GM23338 (cell line): ENCODE data around the gene PIEZO2. TPM values are rescaled to one million over a fixed set of nuclear protein-coding genes. Genes with fewer than 3 reads are reported as not detected.

ENCODE experiments used
- ATAC-seq: fragments of 200-7000 bp; cut with Tn5 transposase; 3 replicates; pipeline ENCODE4 v1.9.1; 2020
- DNase-seq: peaks from one replicate; pipeline ENCODE4 v3.0.0-alpha.2; 2015; ENCODE audit warnings: low spot score
- H2AFZ ChIP-seq: fragments of 200-600 bp; sonication (generic); 2 replicates; pipeline ENCODE4 v1.8.0; 2016; ENCODE audit warnings: antibody characterized with exemption, mild to moderate bottlenecking, moderate library complexity
- H3F3A ChIP-seq: fragments of 200-600 bp; sonication (generic); replicated peaks from 2 replicates; pipeline ENCODE4 v1.8.0; 2017; ENCODE audit warnings: antibody characterized with exemption, mixed run types, low read depth
- H3K27ac ChIP-seq: fragments of 200-600 bp; sonication (generic); 2 replicates; pipeline ENCODE4 v1.6.1; 2016; ENCODE audit warnings: low read depth
- H3K27me3 ChIP-seq: fragments of 200-600 bp; sonication (generic); 2 replicates; pipeline ENCODE4 v1.8.0; 2016; ENCODE audit warnings: mild to moderate bottlenecking, mixed run types, moderate library complexity; ENCODE audit not compliant: insufficient read depth
- H3K36me3 ChIP-seq: fragments of 200-600 bp; sonication (generic); 2 replicates; pipeline ENCODE4 v1.8.0; 2016; ENCODE audit warnings: mild to moderate bottlenecking; ENCODE audit not compliant: insufficient read depth
- H3K4me1 ChIP-seq: fragments of 200-600 bp; sonication (generic); 2 replicates; pipeline ENCODE4 v1.8.0; 2016; ENCODE audit warnings: mild to moderate bottlenecking, moderate library complexity; ENCODE audit not compliant: insufficient read depth
- H3K4me2 ChIP-seq: fragments of 200-600 bp; sonication (generic); 2 replicates; pipeline ENCODE4 v1.7.1; 2017; ENCODE audit warnings: mixed run types
- H3K4me3 ChIP-seq: fragments of 200-600 bp; sonication (generic); 2 replicates; pipeline ENCODE4 v1.6.1; 2016; ENCODE audit warnings: mixed run types
- H3K79me2 ChIP-seq: fragments of 200-600 bp; sonication (generic); replicated peaks from 2 replicates; pipeline ENCODE4 v1.8.0; 2017; ENCODE audit warnings: mild to moderate bottlenecking; ENCODE audit not compliant: insufficient read depth
- H3K9me2 ChIP-seq: fragments of 200-600 bp; sonication (generic); 2 replicates; pipeline ENCODE4 v1.8.0; 2017; ENCODE audit not compliant: insufficient read depth
- H4K20me1 ChIP-seq: fragments of 200-600 bp; sonication (generic); replicated peaks from 2 replicates; pipeline ENCODE4 v1.8.0; 2017; ENCODE audit warnings: mild to moderate bottlenecking; ENCODE audit not compliant: insufficient read depth
- H3K27ac Mint-ChIP-seq: 2 replicates; pipeline ENCODE4 v1.8.0; 2020; ENCODE audit warnings: inconsistent platforms, mild to moderate bottlenecking, moderate library complexity, mixed read lengths
- H3K27me3 Mint-ChIP-seq: 3 replicates; pipeline ENCODE4 v1.8.0; 2022; ENCODE audit warnings: low read depth, mild to moderate bottlenecking, moderate library complexity, mixed read lengths, inconsistent platforms; ENCODE audit not compliant: insufficient read depth, poor library complexity
- H3K36me3 Mint-ChIP-seq: 3 replicates; pipeline ENCODE4 v1.8.0; 2021; ENCODE audit warnings: low read depth, mild to moderate bottlenecking, inconsistent platforms, moderate library complexity, mixed read lengths
- H3K4me1 Mint-ChIP-seq: 3 replicates; pipeline ENCODE4 v1.8.0; 2020; ENCODE audit warnings: mild to moderate bottlenecking, inconsistent platforms, mixed read lengths
- H3K4me3 Mint-ChIP-seq: 3 replicates; pipeline ENCODE4 v1.8.0; 2021; ENCODE audit warnings: moderate library complexity, mild to moderate bottlenecking, inconsistent platforms, mixed read lengths
- H3K9me3 Mint-ChIP-seq: 3 replicates; pipeline ENCODE4 v1.8.0; 2020; ENCODE audit warnings: moderate library complexity, mild to moderate bottlenecking, inconsistent platforms, mixed read lengths
- CREB1 ChIP-seq: fragments of 250-450 bp; sonication (Bioruptor Pico); IDR thresholded peaks from 2 replicates; pipeline ENCODE4 v1.5.0; 2020; ENCODE audit warnings: low read depth, mild to moderate bottlenecking, moderate library complexity
- CTCF ChIP-seq, 2 experiments: fragments of 200-600 bp in 1 of 2; sonication (generic) in 1 of 2; conservative IDR thresholded peaks; 2 replicates each; pipeline versions ENCODE4 v1.5.1 to v1.6.1; 2016 to 2017; ENCODE audit warnings: antibody characterized with exemption in 2 of 2, low read depth in 2 of 2, mild to moderate bottlenecking in 2 of 2, moderate library complexity in 1 of 2
- ETS1 ChIP-seq: IDR thresholded peaks from 2 replicates; pipeline ENCODE4 v1.6.1; 2016; ENCODE audit warnings: antibody characterized with exemption
- POLR2AphosphoS5 ChIP-seq: IDR thresholded peaks from 2 replicates; pipeline ENCODE4 v1.6.1; 2016; ENCODE audit warnings: antibody characterized with exemption, low read depth
- ZNF114 ChIP-seq: fragments of 250-450 bp; sonication (Bioruptor Pico); IDR thresholded peaks from 2 replicates; pipeline ENCODE4 v1.5.0; 2020; ENCODE audit warnings: mild to moderate bottlenecking, moderate library complexity
- ZNF331 ChIP-seq: fragments of 250-450 bp; sonication (Bioruptor Pico); IDR thresholded peaks from 2 replicates; pipeline ENCODE4 v1.5.0; 2020; ENCODE audit warnings: low read depth, mild to moderate bottlenecking, moderate library complexity
- ZNF462 ChIP-seq: fragments of 250-450 bp; sonication (Bioruptor Pico); IDR thresholded peaks from 2 replicates; pipeline ENCODE4 v1.5.0; 2020; ENCODE audit warnings: mild to moderate bottlenecking, moderate library complexity
- polyA plus RNA-seq: library from polyadenylated mRNA; unstranded; fragments of >200 nt; fragmentation: Nextera tagmentation; extraction: Ambion mirVana; gene quantifications from 2 replicates; pipeline ENCODE4 v1.2.1, GENCODE V29; 2016
- total RNA-seq: library from RNA; depleted of rRNA; stranded (reverse); fragments of >200 nt; shearing (Covaris generic); gene quantifications from 2 replicates; pipeline ENCODE4 v1.2.3, GENCODE V29; 2014
- TF ChIP-seq, protein P1 (sequence below): IDR thresholded peaks from one replicate; pipeline ENCODE4 v1.6.1; 2018; ENCODE audit warnings: antibody characterized with exemption; ENCODE audit not compliant: unreplicated experiment

Gene PIEZO2
- total and polyA plus RNA-seq, 2 experiments from 2014 or later, result 4.8 to 8.2 TPM

GRCh38 chr18:11114653-11115052, 34.7 kb downstream of the PIEZO2 start:
- Mint-ChIP-seq H3K4me3 (no peak overlapping the region), H3K4me1 (peaks cover 7% of the 10 kb centered on the region), H3K27me3 (no peaks in the 10 kb centered on the region), H3K36me3 (no peaks in the 10 kb centered on the region; the same call in 2 of the 3 replicates), H3K9me3 (no peaks in the 10 kb centered on the region; the same call in 2 of the 3 replicates), H3K27ac (no peak overlapping the region)
- Histone ChIP-seq H3K4me3 (no peak overlapping the region), H4K20me1 (0 out of 2 replicates have a peak, but pooled peaks cover 3% of the 10 kb centered on the region), H3K27me3 (no peaks in the 10 kb centered on the region), H3K27ac (no peak overlapping the region), H3K36me3 (no peaks in the 10 kb centered on the region), H3K4me2 (no peak overlapping the region), H3K4me1 (no peaks in the 10 kb centered on the region), H3F3A (no peaks in the 10 kb centered on the region), H2AFZ (no peak overlapping the region), H3K9me2 (no peaks in the 10 kb centered on the region), H3K79me2 (no peaks in the 10 kb centered on the region)
- DNase-seq, result no peak
- TF ChIP-seq CTCF (conservative IDR thresholded peaks at IDR 0.05; ENCODE audit: low read depth in 2 of 2) (no peak), ZNF114 (no peak), ETS1 (no peak), CREB1 (CRISPR knock-in tag) (no peak), ZNF331 (CRISPR knock-in tag) (no peak), POLR2AphosphoS5 (no peak), ZNF462 (CRISPR knock-in tag) (no peak)
- TF ChIP-seq, protein P1, sequence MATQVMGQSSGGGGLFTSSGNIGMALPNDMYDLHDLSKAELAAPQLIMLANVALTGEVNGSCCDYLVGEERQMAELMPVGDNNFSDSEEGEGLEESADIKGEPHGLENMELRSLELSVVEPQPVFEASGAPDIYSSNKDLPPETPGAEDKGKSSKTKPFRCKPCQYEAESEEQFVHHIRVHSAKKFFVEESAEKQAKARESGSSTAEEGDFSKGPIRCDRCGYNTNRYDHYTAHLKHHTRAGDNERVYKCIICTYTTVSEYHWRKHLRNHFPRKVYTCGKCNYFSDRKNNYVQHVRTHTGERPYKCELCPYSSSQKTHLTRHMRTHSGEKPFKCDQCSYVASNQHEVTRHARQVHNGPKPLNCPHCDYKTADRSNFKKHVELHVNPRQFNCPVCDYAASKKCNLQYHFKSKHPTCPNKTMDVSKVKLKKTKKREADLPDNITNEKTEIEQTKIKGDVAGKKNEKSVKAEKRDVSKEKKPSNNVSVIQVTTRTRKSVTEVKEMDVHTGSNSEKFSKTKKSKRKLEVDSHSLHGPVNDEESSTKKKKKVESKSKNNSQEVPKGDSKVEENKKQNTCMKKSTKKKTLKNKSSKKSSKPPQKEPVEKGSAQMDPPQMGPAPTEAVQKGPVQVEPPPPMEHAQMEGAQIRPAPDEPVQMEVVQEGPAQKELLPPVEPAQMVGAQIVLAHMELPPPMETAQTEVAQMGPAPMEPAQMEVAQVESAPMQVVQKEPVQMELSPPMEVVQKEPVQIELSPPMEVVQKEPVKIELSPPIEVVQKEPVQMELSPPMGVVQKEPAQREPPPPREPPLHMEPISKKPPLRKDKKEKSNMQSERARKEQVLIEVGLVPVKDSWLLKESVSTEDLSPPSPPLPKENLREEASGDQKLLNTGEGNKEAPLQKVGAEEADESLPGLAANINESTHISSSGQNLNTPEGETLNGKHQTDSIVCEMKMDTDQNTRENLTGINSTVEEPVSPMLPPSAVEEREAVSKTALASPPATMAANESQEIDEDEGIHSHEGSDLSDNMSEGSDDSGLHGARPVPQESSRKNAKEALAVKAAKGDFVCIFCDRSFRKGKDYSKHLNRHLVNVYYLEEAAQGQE, result no peak
- no peak for ATAC-seq
